ENCODE measurements around the gene NTN3.

The NTN3 gene

DNA sequence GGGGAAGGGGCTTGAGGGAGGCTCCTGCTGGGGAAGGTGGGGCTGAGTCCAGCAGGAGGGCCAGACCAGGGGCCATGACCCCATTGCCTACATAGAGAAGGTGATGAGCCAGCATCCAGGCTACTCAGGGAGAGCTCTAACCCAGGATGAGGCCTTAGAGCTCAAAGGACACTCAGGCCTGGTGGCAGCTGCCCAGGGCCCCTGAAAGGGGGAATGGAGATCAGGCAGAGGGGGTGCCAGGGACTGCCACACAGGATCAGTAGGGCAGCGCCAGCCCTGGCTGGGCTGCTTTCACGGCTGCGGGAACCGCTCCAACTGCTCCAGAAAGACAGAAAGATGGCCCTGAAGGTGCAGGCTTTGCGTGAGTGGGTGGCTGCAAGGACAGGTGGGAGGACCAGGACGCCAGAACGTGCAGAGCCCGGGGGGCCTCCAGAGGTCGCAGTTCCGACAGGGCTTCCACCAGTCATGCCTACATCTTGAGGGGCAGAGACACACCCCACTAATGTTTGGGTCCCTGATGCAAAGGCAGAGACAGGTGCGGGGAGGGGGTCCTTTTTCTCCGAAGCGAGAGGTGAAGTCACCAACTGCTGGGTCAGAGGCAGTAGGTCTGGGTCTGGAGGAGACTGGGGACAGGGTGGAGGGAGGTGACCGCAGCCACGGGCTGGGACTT, 41.8 kb downstream of the NTN3 start:
- Histone ChIP-seq H3K9me3 (ENCODE audit: insufficient read depth, low read depth, low read length) (no peaks in the 10 kb centered on the region), H3K27ac (ENCODE audit: low read depth, low read length) (peak overlapping the region; percentile 98), H3K4me3 (ENCODE audit: low read length) (peak overlapping the region; percentile 89), H3K9ac (ENCODE audit: low read depth, low read length) (peak overlapping the region; percentile 99), H3K4me1 (ENCODE audit: insufficient read depth, low read length) (peaks cover 27% of the 10 kb centered on the region; the same call in 1 of the 2 replicates), H3K36me3 (ENCODE audit: insufficient read depth, low read length) (no peaks in the 10 kb centered on the region), H3K27me3 (ENCODE audit: insufficient read depth, low read length) (no peaks in the 10 kb centered on the region)
- WGBS, result 50% methylated on average over 15 of the region's 15 CpGs

DNA sequence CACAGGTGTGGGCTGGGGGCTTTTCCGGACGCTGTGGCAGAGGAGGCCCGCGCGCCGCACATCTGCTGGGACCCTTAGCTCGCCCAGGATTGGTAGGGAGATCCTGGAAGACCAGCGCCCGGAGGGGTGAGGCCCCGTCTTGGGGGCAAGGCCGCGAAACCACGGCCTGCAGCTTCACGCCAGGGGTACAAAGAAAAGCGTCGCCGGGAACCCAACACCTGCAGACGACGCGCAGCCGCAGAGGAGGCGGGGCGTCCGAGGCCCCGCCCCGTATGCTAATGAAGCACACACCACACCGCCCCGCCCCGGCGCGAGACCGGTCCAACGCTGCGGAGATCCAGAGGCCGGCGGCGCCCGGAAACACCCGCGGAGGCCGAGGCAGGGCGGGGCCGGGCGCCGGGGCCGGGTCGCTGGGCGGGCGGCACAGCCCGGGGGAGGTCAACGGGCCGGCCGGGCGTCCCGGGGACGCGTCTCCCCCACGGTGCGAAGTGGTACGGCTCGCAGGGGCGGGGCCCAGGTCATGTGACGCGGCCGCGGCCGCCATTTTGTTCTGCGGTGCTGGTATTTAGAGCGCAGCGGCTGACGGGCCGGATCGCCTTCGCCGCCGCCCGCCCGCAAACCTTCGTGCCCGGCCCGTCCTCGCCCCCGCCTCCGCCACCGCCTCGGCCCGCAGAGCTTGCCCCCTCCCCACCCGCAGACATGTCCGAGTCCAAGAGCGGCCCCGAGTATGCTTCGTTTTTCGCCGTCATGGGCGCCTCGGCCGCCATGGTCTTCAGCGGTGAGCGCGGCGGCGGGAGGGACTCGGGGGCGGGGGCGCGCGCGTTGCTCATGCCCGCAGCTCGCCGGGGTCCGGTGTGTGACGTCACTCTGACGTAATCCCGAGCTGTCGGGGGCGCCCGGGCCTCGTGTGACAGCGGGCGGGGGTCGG, 42.6 kb downstream of the NTN3 start, which contains the start of gene ATP6V0C:
TSS of gene ATP6V0C (plus strand) at position 548 of the 928 bp plus-strand sequence. CDS start at position 700, 152 bp downstream.
- H3K27ac ChIP-seq (ENCODE audit: low read depth, low read length), result peak within 1 kb of the TSS; percentile 98
- WGBS, result 1% methylated on average over 122 of the region's 122 CpGs
- H3K27me3 ChIP-seq (ENCODE audit: insufficient read depth, low read length), result no peaks in the 10 kb centered on the region
- H3K9me3 ChIP-seq (ENCODE audit: insufficient read depth, low read depth, low read length), result no peaks in the 10 kb centered on the region
- peaks cover 27% of the 10 kb centered on the region; the same call in 1 of the 2 replicates for H3K4me1 ChIP-seq (ENCODE audit: insufficient read depth, low read length)
- no peaks in the 10 kb centered on the region for H3K36me3 ChIP-seq (ENCODE audit: insufficient read depth, low read length)
- peak within 1 kb of the TSS; percentile 89 for H3K4me3 ChIP-seq (ENCODE audit: low read length)
- peak within 1 kb of the TSS; percentile 99 for H3K9ac ChIP-seq (ENCODE audit: low read depth, low read length)

DNA sequence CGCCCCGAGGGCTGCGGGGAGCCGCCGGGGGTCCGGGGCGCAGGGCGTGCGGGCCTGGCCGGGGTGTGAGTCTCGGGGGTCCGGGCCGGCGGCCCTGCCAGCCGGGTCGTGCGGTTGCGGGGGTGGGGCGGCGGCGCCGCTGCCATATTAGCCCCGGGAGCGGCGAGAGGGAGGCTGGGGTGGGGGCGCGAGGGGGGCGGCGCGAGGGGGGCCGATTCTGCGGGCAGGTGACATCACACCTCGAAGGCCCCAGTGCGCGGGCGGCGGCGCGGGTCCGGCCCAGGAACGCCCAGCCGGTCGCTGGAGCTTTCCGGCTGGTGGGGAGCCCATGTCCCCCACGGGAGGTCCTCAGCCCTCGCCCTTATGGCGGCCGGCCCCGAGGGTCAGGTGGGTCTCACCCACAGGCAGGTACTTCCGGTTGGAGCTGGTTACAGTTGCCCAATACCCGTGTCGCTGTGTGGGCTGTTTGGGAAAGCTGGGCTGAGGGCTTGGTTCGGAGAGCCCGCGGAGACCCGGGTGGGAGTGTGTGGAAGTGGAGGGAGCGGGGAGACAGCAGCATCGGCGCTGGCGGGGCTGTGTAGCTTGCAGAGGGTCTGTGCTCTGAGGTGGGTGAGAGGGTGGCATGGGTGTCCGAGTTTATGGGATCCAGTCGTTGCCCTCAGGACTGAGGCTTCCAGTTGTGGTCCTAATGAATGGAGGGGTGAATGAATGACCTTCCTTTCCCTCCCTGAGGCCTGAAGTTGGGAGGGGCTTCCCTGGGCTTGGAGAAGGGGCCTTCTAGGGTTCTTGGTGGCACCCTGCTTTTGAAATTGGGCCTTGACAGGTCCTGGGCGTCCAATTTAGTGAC, 43.5 kb downstream of the NTN3 start:
- peaks cover 27% of the 10 kb centered on the region; the same call in 1 of the 2 replicates for H3K4me1 ChIP-seq (ENCODE audit: insufficient read depth, low read length)

DNA sequence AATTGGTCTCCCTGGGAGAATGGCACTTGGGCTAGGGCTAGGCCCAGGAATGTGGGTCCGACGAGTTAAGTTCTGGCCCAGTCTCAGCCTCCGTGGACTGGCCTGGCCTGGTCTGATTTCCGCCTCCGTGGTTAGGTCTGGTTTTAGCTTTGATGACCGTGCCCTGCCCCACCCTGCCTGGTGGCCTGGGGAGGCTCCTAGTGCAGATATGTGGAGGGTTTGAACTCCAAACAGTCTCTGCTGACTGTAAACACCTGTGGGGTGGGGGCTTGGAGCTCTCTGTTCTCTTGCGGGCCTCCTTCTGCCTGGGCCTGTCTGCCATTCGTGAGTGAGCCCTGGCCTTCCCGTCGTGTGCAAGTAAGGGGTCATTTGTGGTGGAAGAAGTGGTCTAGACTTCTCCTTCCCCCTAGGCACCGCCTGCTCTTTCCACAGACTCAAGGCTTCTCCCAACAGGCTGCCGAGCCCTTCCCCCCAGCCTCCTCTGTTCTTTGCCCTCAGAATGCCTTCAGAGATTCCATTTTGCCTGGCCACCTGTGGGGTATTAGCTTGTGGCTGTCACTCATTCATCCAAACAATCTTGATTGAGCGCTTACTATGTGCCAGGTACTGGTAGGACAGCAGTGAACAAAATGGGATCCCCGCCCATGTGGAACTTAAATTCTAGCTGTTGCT, 44.2 kb downstream of the NTN3 start:
- Histone ChIP-seq H3K9me3 (ENCODE audit: insufficient read depth, low read depth, low read length) (no peaks in the 10 kb centered on the region), H3K27ac (ENCODE audit: low read depth, low read length) (peak overlapping the region; percentile 41; the same call in 1 of the 2 replicates), H3K9ac (ENCODE audit: low read depth, low read length) (peak overlapping the region; percentile 80), H3K27me3 (ENCODE audit: insufficient read depth, low read length) (no peaks in the 10 kb centered on the region), H3K4me1 (ENCODE audit: insufficient read depth, low read length) (peaks cover 27% of the 10 kb centered on the region; the same call in 1 of the 2 replicates), H3K36me3 (ENCODE audit: insufficient read depth, low read length) (0 out of 2 replicates have a peak, but pooled peaks cover 3% of the 10 kb centered on the region), H3K4me3 (ENCODE audit: low read length) (peak overlapping the region; percentile 89)
- WGBS, result 62% methylated on average over 13 of the region's 14 CpGs

More for the DNA sequence above, 43.5 kb downstream of the NTN3 start:
- Histone ChIP-seq H3K4me3 (ENCODE audit: low read length) (peak overlapping the region; percentile 89), H3K27ac (ENCODE audit: low read depth, low read length) (peak overlapping the region; percentile 98; the same call in 1 of the 2 replicates), H3K9me3 (ENCODE audit: insufficient read depth, low read depth, low read length) (no peaks in the 10 kb centered on the region), H3K27me3 (ENCODE audit: insufficient read depth, low read length) (no peaks in the 10 kb centered on the region), H3K9ac (ENCODE audit: low read depth, low read length) (peak overlapping the region; percentile 99), H3K36me3 (ENCODE audit: insufficient read depth, low read length) (0 out of 2 replicates have a peak, but pooled peaks cover 3% of the 10 kb centered on the region)
- WGBS, result 2% methylated on average over 61 of the region's 63 CpGs

- Histone ChIP-seq H3K36me3 (ENCODE audit: insufficient read depth, low read length) (0 out of 2 replicates have a peak, but pooled peaks cover 3% of the 10 kb centered on the region), H3K9ac (ENCODE audit: low read depth, low read length) (0 out of 2 replicates have a peak overlapping the region, but pooled peaks have one; percentile 14), H3K4me1 (ENCODE audit: insufficient read depth, low read length) (peaks cover 25% of the 10 kb centered on the region; the same call in 1 of the 2 replicates), H3K27me3 (ENCODE audit: insufficient read depth, low read length) (no peaks in the 10 kb centered on the region), H3K27ac (ENCODE audit: low read depth, low read length) (no peak overlapping the region), H3K9me3 (ENCODE audit: insufficient read depth, low read depth, low read length) (no peaks in the 10 kb centered on the region), H3K4me3 (ENCODE audit: low read length) (no peak overlapping the region)
- 89% methylated on average over 11 of the region's 11 CpGs for WGBS
Measured at GRCh38 chr16:2516391-2517240, 45.5 kb downstream of the NTN3 start.

DNA sequence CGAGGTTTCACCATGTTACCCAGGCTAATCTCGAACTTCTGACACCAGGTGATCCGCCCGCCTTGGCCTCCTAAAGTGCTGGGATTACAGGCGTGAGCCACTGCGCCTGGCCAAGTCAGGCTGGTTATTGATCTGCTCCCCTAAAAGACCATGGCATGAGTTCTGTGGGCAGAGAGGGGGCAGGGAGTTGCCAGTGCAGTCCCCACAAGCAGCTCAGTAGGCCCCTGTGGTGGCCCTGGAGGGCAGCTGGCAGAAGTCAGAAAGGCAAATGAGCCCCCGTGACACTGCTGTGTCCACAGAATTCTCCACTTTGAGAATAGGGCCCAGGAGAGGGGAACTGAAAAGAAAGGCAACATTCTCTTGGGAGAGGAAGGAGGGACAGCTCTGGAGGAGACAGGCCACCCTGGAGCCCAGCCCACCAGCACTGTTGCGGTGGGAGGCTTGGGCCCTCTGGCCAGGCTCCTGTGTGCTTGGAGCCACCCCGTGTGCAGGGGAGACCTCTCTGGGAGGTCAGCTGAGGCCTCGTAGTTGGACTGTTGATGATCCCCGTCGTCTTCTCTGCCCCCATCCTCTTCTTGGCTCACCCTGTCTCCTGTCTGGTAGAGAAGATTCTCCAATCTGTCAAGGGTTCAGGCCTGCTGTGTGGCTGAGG, 47.0 kb downstream of the NTN3 start:
- peaks cover 16% of the 10 kb centered on the region; the same call in 1 of the 2 replicates for H3K4me1 ChIP-seq (ENCODE audit: insufficient read depth, low read length)
- no peak overlapping the region for H3K9ac ChIP-seq (ENCODE audit: low read depth, low read length)
- no peaks in the 10 kb centered on the region for H3K27me3 ChIP-seq (ENCODE audit: insufficient read depth, low read length)
- no peak overlapping the region for H3K4me3 ChIP-seq (ENCODE audit: low read length)
- peaks cover 9% of the 10 kb centered on the region for H3K36me3 ChIP-seq (ENCODE audit: insufficient read depth, low read length)
- no peaks in the 10 kb centered on the region for H3K9me3 ChIP-seq (ENCODE audit: insufficient read depth, low read depth, low read length)
- WGBS, result 93% methylated on average over 12 of the region's 12 CpGs
- no peak overlapping the region for H3K27ac ChIP-seq (ENCODE audit: low read depth, low read length)

DNA sequence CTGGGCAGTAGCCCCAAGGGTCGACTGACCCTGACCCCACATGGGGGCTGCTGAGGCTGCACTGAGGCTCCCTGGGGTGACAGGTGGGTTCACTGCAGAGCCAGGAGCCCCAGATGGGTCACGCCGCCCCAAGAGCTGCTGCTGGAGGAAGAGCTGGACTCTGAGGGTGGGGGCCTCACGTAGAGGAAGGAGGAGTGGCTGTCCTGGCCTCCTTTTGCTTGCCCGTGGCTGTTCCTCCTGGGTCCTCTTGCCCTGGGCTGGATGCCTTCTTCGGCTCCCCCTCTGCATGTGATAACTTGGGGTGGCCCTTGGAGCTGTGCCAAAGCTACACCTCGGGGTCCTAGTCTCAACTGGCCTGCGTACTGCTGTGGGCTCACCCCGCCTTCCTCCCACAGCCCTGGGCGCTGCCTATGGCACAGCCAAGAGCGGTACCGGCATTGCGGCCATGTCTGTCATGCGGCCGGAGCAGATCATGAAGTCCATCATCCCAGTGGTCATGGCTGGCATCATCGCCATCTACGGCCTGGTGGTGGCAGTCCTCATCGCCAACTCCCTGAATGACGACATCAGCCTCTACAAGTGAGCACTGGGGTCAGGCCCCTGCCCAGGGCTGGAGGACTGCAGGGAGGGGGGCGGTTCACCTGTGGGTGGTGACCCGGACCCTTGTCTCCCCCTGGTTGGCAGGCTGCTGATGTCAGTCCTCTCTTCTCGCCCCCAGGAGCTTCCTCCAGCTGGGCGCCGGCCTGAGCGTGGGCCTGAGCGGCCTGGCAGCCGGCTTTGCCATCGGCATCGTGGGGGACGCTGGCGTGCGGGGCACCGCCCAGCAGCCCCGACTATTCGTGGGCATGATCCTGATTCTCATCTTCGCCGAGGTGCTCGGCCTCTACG, 48.0 kb downstream of the NTN3 start:
- H3K27me3 ChIP-seq (ENCODE audit: insufficient read depth, low read length), result no peaks in the 10 kb centered on the region
- H3K4me3 ChIP-seq (ENCODE audit: low read length), result no peak overlapping the region
- no peak overlapping the region; the same call in 1 of the 2 replicates for H3K27ac ChIP-seq (ENCODE audit: low read depth, low read length)
- no peak overlapping the region for H3K9ac ChIP-seq (ENCODE audit: low read depth, low read length)
- peaks cover 16% of the 10 kb centered on the region; the same call in 1 of the 2 replicates for H3K4me1 ChIP-seq (ENCODE audit: insufficient read depth, low read length)
- 93% methylated on average over 39 of the region's 39 CpGs for WGBS
- no peaks in the 10 kb centered on the region for H3K9me3 ChIP-seq (ENCODE audit: insufficient read depth, low read depth, low read length)
- H3K36me3 ChIP-seq (ENCODE audit: insufficient read depth, low read length), result peaks cover 19% of the 10 kb centered on the region

- WGBS, result 81% methylated on average over 22 of the region's 22 CpGs
- Histone ChIP-seq H3K4me3 (ENCODE audit: low read length) (peak overlapping the region; percentile 70), H3K27ac (ENCODE audit: low read depth, low read length) (peak overlapping the region; percentile 45; the same call in 1 of the 2 replicates), H3K4me1 (ENCODE audit: insufficient read depth, low read length) (peaks cover 16% of the 10 kb centered on the region; the same call in 1 of the 2 replicates), H3K27me3 (ENCODE audit: insufficient read depth, low read length) (no peaks in the 10 kb centered on the region), H3K9me3 (ENCODE audit: insufficient read depth, low read depth, low read length) (no peaks in the 10 kb centered on the region), H3K36me3 (ENCODE audit: insufficient read depth, low read length) (peaks cover 25% of the 10 kb centered on the region), H3K9ac (ENCODE audit: low read depth, low read length) (no peak overlapping the region)
Measured at GRCh38 chr16:2519711-2520080, 48.6 kb downstream of the NTN3 start.
